Hematopoietic multipotent progenitor cell treated with erythropoietin and hydrocortisone succinate and interleukin-3 and kit ligand, for 4 days (in vitro differentiated cells): ENCODE data around the gene NEMP1.
"Not testable (repeated sequence)": the region's sequence is repeated elsewhere in the genome, so short reads cannot be mapped to it uniquely, and the experiment has no call there.

Experiments used
- DNase-seq: peaks from one replicate; pipeline ENCODE4 v3.0.0-alpha.2; 2015

The NEMP1 gene

DNA sequence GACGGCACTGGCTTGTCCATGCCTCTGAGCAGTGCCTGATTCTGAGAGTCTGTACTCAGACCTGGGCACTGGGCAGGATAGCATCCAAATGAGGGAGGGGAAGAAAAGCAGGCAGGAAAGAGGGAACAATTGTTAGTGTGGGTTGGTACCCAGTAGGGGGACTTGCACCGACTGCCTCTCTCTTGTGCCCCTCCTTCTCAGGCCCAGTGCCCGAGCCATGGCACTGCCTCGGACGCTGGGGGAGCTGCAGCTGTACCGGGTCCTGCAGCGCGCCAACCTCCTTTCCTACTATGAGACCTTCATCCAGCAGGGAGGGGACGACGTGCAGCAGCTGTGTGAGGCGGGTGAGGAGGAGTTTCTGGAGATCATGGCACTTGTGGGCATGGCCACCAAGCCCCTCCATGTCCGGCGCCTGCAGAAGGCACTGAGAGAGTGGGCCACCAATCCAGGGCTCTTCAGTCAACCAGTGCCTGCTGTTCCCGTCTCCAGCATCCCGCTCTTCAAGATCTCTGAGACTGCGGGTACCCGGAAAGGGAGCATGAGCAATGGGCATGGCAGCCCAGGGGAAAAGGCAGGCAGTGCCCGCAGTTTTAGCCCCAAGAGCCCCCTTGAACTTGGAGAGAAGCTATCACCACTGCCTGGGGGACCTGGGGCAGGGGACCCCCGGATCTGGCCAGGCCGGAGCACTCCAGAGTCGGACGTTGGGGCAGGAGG lies 12.5 kb upstream of the NEMP1 start:
- DNase-seq: no peak

- DNase-seq: no peak
Observed at GRCh38 chr12:57090490-57090889, 11.9 kb upstream of the NEMP1 start.

- DNase-seq: peak; percentile 86
Observed at GRCh38 chr12:57089271-57090245, 11.0 kb upstream of the NEMP1 start.

GRCh38 chr12:57088354-57089270 lies 10.0 kb upstream of the NEMP1 start, which contains the start of gene NAB2:
TSS of gene NAB2 (plus strand) at chr12:57089114. CDS start at chr12:57089272, 158 bp downstream.
- DNase-seq: peak; percentile 99

DNA sequence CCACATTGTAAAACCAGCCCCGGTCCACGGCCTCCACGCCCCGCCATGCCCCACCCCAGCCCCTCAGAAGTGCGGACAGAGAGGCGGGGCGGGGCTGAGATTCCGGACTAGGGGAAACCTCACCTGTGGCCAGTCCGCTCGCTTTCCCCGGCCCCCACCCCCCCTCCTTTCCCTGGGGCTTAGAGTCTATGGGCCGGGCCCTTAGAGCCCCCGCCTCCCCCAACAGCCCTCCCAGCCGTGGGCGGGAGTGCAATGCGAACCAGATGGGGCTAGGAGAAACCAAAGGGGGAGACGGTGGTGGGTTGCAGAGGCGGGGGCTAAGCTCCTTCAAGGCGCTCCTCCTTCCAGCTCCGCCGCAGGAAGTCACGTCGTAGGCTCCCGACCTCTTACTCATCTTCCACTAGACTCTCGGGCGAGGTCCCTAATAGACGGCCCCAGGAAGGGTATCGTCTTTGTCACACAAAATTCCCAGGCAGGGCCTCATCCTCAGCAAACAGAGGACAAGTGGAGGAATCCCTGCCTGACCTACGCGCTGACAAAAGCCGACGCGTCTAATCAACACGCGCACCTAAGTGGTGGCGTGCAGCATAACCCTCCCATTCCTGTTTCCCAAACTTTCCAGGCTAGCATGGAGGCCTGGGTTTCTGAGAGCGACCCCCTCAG lies 9.2 kb upstream of the NEMP1 start:
- peak; percentile 95 for DNase-seq

DNA sequence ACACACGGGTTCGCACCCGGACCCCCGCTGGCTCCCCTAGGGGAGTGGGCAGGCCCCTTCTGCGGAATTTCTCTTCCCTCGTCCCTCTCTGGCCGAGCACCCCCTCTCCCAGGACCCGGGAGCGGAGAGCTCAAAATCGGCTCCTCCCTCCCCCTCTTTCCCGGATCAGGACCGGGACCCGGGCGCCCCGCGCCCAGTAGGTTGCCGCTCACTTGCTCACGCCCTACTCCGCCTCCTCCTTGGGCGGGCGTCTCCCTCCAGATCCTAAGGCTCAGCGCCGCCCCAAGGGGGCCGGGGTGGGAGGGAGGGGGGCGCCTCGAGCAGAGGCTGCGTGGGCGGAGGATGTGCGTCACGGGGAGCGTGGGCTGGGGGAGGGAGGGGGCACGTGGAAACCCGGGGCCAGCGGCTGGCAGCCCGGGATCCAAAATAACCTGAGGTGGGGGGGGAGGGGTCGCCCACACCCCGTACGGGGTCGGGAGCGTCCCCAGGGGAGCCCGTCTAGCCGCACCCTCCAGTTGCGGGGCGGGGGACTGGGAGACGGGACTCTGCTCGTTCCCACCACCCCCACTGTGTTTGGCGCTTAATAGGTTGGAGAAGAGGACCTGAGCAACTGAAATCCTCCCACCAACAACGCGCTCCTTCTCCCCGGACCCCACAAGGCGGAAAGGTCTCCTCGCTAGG lies 8.6 kb upstream of the NEMP1 start:
- peak; percentile 95 for DNase-seq

DNA sequence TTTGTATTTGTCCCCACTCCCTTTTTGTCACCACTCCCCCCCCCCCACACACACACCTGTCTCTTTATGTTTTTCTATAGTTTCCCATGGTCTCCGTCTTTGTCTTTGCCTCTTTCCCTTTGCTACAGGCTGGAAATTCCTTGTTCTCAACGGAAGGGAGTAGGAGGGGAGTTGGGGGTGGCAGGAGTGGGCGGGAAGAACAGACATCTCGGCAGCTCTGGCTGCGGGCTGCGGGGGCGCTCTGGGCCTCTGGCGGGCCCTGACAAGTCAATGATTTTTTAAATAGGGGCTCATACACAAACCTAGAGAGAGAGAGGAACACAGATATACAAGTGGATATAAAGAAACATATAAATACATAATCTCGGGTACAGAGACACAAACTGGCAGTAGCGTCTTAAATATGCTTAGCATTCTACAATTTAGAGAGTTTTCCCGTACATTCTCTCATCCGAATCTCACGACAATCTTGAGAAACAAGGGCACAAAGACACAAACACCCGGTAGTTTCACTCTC lies 8.0 kb upstream of the NEMP1 start:
- peak; percentile 85 for DNase-seq

- peak; percentile 74 for DNase-seq
Observed at GRCh38 chr12:57085999-57086492, 7.5 kb upstream of the NEMP1 start.

DNA sequence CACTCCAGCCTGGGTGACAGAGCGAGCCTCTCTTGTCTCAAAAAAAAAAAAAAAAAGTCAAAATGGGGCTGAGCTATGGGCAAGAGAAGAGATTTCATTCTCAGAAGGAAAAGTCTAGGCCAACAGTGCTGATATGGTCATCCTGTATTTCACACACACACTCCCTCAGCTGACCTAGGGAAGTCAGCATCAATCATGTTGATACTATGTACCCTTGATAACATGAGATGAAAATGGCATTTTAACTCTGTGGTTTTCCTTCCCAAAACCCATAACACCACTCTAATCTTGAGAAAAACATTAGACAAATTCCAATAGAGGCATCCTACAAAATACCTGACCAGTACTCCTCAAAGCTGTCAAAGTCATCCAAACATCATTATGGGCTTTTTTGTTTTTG lies 2.3 kb upstream of the NEMP1 start:
- DNase-seq: no peak

DNA sequence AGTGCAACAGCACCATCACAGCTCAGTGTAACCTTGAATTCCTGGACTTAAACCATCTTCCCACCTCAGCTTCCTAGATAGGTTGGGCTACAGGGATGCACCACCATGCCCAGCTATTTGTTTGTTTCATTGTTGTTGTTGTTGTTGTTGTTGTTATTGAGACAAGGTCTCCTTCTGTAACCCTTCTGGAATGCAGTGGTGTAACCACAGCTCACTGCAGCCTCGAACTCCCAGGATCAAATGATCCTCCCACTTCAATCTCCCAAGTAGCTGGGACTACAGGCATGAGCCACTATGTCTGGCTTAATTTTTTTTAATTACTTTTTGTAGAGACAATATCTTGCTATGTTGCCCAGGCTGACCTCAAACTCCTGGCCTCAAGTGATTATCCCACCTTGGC lies 1.2 kb upstream of the NEMP1 start:
- no peak for DNase-seq

- DNase-seq: not testable (repeated sequence)
Observed at GRCh38 chr12:57073566-57074450, 4.8 kb downstream of the NEMP1 start.

DNA sequence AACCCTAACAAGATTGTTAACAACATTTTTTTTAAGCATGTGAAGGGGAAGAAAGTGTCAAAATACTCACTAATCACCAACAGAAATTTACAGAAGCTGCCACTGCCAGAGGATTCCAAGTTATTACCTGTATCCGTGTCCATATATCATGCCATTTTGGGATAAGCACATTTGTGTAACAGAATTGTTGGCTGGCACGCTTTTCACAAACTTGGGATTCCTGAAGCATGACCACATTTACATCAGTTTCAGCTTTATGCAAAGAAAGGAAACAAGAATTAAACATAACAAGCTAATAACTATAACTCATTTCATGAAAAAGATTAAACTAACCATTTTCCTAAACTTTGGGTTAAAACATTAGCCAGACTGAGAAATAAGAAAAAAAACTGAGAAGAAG lies 5.9 kb downstream of the NEMP1 start:
- DNase-seq: no peak

DNA sequence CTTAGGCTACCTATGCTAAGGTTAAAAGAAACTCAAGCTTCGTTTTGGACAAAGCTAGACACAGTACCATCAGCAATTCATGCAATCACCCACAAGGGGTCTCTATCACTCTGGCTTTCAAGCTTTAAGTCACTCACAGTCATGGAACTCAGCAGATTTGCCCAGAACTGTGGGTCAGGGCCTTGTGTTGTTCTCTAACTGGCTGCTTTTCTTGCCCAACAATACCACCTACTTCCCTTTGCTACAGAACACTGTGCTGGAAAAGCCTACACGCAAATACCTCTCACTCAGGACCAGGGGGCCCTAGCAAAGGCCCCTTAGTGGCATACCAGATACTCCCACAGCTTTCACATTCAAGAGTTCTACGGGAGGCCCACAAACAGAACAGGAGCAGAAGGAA lies 9.1 kb downstream of the NEMP1 start:
- peak; percentile 95 for DNase-seq

DNA sequence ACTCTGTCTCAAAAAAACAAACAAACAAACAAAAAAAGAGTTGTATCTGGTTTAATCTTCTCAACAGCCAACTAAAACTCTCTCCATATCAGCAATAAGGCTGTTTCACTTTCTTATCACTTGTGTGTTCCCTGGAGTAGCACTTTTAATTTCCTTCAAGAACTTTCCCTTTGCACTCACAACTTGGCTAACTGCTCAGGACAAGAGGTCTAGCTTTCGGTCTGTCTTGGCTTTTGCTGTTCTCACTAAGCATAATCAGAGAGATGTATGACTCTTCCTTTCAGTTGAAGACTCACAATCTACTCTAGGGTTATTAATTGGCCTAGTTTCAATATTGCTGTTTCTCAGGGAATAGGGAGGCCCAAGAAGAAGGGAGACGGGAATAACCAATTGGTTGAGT lies 12.3 kb downstream of the NEMP1 start:
- no peak for DNase-seq

- DNase-seq: no peak
Observed at GRCh38 chr12:57063991-57064685, 14.5 kb downstream of the NEMP1 start.

DNA sequence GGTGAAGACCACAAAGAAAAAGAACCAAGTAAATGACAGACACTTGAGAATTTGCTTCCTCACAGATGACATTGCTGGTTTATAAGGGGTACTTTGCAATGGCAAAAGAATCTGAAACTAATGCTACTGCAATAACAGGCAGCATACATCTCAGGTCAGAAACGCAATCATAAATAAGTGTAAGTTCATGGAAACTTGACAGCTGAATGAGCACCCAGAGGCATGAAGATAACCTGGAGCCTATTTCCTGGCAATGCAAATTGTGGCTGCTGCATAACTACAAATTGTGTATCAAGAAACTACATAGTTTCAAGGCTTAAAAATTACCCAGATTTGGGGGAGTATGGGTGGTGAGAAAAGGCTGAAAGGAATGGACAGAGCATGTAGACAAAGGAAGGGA lies 20.1 kb downstream of the NEMP1 start:
- DNase-seq: no peak

GRCh38 chr12:57057067-57057751 lies 21.4 kb downstream of the NEMP1 start:
- no peak for DNase-seq

- DNase-seq: peak; percentile 43
Observed at GRCh38 chr12:57055824-57056223, 22.8 kb downstream of the NEMP1 start.

DNA sequence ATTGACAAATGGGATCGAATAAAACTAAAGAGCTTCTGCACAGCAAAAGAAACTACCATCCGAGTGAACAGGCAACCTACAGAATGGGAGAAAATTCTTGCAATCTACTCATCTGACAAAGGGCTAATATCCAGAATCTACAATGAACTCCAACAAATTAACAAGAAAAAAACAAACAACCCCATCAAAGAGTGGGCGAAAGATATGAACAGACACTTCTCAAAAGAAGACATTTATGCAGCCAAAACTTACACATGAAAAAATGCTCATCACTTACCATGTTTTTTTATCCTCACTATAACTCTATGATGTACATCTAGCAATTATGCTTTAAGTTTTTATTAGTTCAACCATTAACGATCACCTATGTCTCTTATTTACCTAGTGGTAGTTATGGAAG lies 24.7 kb downstream of the NEMP1 start:
- not testable (repeated sequence) for DNase-seq
